K562 (cell line): Measurements from ENCODE around the gene SLC48A1. TPM values are rescaled to one million over a fixed set of nuclear protein-coding genes. Genes with fewer than 3 reads are reported as not detected.

Source experiments
- ATAC-seq: fragments of 200-7000 bp; cut with Tn5 transposase; 3 replicates; pipeline ENCODE4 v1.9.1; 2020; ENCODE audit warnings: moderate library complexity
- BruUV-seq: library from RNA; stranded (reverse); fragments of 400-500 nt; replicated peaks from 2 replicates; lab custom pipeline; 2021; lab: Mats Ljungman, UMichigan
- CTCF ChIA-PET: fragments of 300-600 bp; formaldehyde crosslinking; extraction: SDS; loops from one replicate; lab custom pipeline; 2021; ENCODE audit warnings: low intra/inter-chr PET ratio; lab: Yijun Ruan, JAX
- POLR2A ChIA-PET: fragments of 300-600, 350-650 bp; sonication (Branson Sonifier 250); formaldehyde crosslinking; extraction: SDS; loops from one replicate; lab custom pipeline; 2021; ENCODE audit warnings: antibody characterized with exemption, inconsistent platforms; lab: Yijun Ruan, JAX
- DNase-seq, 4 experiments: peaks; one replicate each; pipeline versions ENCODE4 v3.0.0 to v3.0.0-alpha.2; 2011 to 2018; ENCODE audit warnings: low spot score in 3 of 4, mixed read lengths in 3 of 4; ENCODE audit errors: extremely low read depth in 1 of 4
- FAIRE-seq: peaks from 2 replicates; lab custom pipeline; 2011; peaks lifted over from hg19 to GRCh38; lab: Jason Lieb, UNC
- H2AFZ ChIP-seq: 2 replicates; pipeline ENCODE4 v1.6.0; 2011; ENCODE audit warnings: low read depth, low read length, control low read depth, inconsistent platforms
- H3K27ac ChIP-seq: fragments of 200-600 bp; 3 replicates; pipeline ENCODE4 v1.8.0; 2011; ENCODE audit warnings: low read depth, mild to moderate bottlenecking, control low read depth, inconsistent platforms, low read length, moderate library complexity, mixed read lengths; ENCODE audit errors: extremely low read depth
- H3K27me3 ChIP-seq, 2 experiments: fragments of 300-600 bp in 1 of 2; 2 replicates in 1 of 2; 3 replicates in 1 of 2; pipeline versions ENCODE4 v1.6.0 to v1.8.0; 2011; ENCODE audit warnings: inconsistent platforms in 2 of 2, low read length in 2 of 2, mild to moderate bottlenecking in 1 of 2, mixed read lengths in 1 of 2, moderate library complexity in 1 of 2; ENCODE audit not compliant: control insufficient read depth in 2 of 2, insufficient read depth in 2 of 2
- H3K36me3 ChIP-seq: fragments of 300-600 bp; 3 replicates; pipeline ENCODE4 v1.8.0; 2011; ENCODE audit warnings: mild to moderate bottlenecking, low read length, inconsistent platforms; ENCODE audit not compliant: control insufficient read depth, insufficient read depth
- H3K4me1 ChIP-seq, 2 experiments: fragments of 200-600 bp in 1 of 2; replicated peaks in 1 of 2; 2 replicates in 1 of 2; 3 replicates in 1 of 2; pipeline versions ENCODE4 v1.5.1 to v1.8.0; 2011; ENCODE audit warnings: inconsistent platforms in 2 of 2, low read length in 2 of 2, mild to moderate bottlenecking in 1 of 2, mixed read lengths in 1 of 2, moderate library complexity in 1 of 2; ENCODE audit not compliant: control insufficient read depth in 2 of 2, insufficient read depth in 2 of 2
- H3K4me2 ChIP-seq: 2 replicates; pipeline ENCODE4 v1.6.1; 2011; ENCODE audit warnings: low read length, control low read depth, inconsistent platforms, mixed read lengths; ENCODE audit not compliant: insufficient read depth
- H3K4me3 ChIP-seq: fragments of 200-600 bp; sonication (generic), shearing (Covaris generic); 2 replicates; pipeline ENCODE4 v1.5.1; 2016; ENCODE audit warnings: control low read depth, inconsistent platforms
- H3K79me2 ChIP-seq: fragments of 200-600 bp; 3 replicates; pipeline ENCODE4 v1.8.0; 2011; ENCODE audit warnings: low read length, inconsistent platforms; ENCODE audit not compliant: control insufficient read depth, insufficient read depth
- H3K9ac ChIP-seq, 2 experiments: 2 replicates each; pipeline versions ENCODE4 v1.6.0 to v1.6.1; 2011; ENCODE audit warnings: low read depth in 2 of 2, low read length in 2 of 2, control low read depth in 1 of 2, inconsistent platforms in 1 of 2, mild to moderate bottlenecking in 1 of 2, mixed read lengths in 1 of 2; ENCODE audit not compliant: insufficient read depth in 1 of 2
- H3K9me1 ChIP-seq: one replicate; pipeline ENCODE4 v1.6.0; 2011; ENCODE audit warnings: inconsistent platforms, mild to moderate bottlenecking, low read length, moderate library complexity; ENCODE audit not compliant: control insufficient read depth, insufficient read depth
- H3K9me3 ChIP-seq: replicated peaks from 2 replicates; pipeline ENCODE4 v1.5.1; 2011; ENCODE audit warnings: low read depth, low read length, inconsistent platforms; ENCODE audit not compliant: control insufficient read depth, insufficient read depth
- H4K20me1 ChIP-seq: replicated peaks from 2 replicates; pipeline ENCODE4 v1.6.1; 2011; ENCODE audit warnings: low read length, inconsistent platforms, mixed read lengths; ENCODE audit not compliant: control insufficient read depth, insufficient read depth
- BRD4 ChIP-seq: fragments of 200-600 bp; sonication (generic); IDR thresholded peaks from 2 replicates; pipeline ENCODE4 v1.6.1; 2017; ENCODE audit warnings: inconsistent platforms
- CC2D1A ChIP-seq: fragments of 450-650 bp; IDR thresholded peaks from 2 replicates; pipeline ENCODE4 v1.6.1; 2017; ENCODE audit warnings: mild to moderate bottlenecking
- DDX20 ChIP-seq: fragments of 450-650 bp; IDR thresholded peaks from 2 replicates; pipeline ENCODE4 v1.6.1; 2016; ENCODE audit warnings: missing genetic modification characterization, low read depth, mild to moderate bottlenecking, missing compliant biosample characterization, moderate library complexity
- ERF ChIP-seq: fragments of 450-650 bp; formaldehyde crosslinking; IDR thresholded peaks from 2 replicates; pipeline ENCODE4 v1.4.0; 2020; ENCODE audit warnings: mild to moderate bottlenecking, mixed read lengths
- ESRRA ChIP-seq: fragments of 450-650 bp; IDR thresholded peaks from 2 replicates; pipeline ENCODE4 v1.6.1; 2014; ENCODE audit warnings: low read depth, mild to moderate bottlenecking, moderate library complexity, borderline replicate concordance
- POLR2AphosphoS5 ChIP-seq: IDR thresholded peaks from 2 replicates; pipeline ENCODE4 v1.6.1; 2011; ENCODE audit warnings: mild to moderate bottlenecking, low read depth, low read length, moderate library complexity; ENCODE audit not compliant: control insufficient read depth, insufficient read depth
- RHOXF2B ChIP-seq: fragments of 250-450 bp; sonication (Bioruptor Pico); conservative IDR thresholded peaks from 2 replicates; pipeline ENCODE4 v1.5.1; 2021
- SIN3A ChIP-seq, 2 experiments: fragments of 150-350 bp in 1 of 2; IDR thresholded peaks; 2 replicates each; pipeline ENCODE4 v1.6.1; 2011 to 2016; ENCODE audit warnings: borderline replicate concordance in 2 of 2, low read depth in 2 of 2, low read length in 2 of 2, mild to moderate bottlenecking in 2 of 2, moderate library complexity in 2 of 2; ENCODE audit not compliant: control insufficient read depth in 1 of 2
- TBL1XR1 ChIP-seq, 2 experiments: IDR thresholded peaks; 2 replicates each; pipeline ENCODE4 v1.6.1; 2012; ENCODE audit warnings: improper control_type of control experiment in 2 of 2, low read length in 2 of 2, mild to moderate bottlenecking in 1 of 2
- ZBTB7A ChIP-seq: IDR thresholded peaks from 2 replicates; pipeline ENCODE4 v1.6.1; 2011; ENCODE audit warnings: low read depth, mild to moderate bottlenecking, low read length, moderate library complexity, borderline replicate concordance; ENCODE audit not compliant: control insufficient read depth
- ZFX ChIP-seq: sonication (generic); formaldehyde crosslinking; IDR thresholded peaks from 2 replicates; pipeline ENCODE4 v1.8.0; 2022; ENCODE audit warnings: mild to moderate bottlenecking, missing genetic modification reagents, moderate library complexity
- ZNF311 ChIP-seq: fragments of 250-450 bp; sonication (Bioruptor Pico); IDR thresholded peaks from 2 replicates; pipeline ENCODE4 v1.4.0; 2020; ENCODE audit warnings: mild to moderate bottlenecking, moderate library complexity
- ZNF436 ChIP-seq: fragments of 250-450, 450-650 bp; sonication (Bioruptor Pico); formaldehyde crosslinking; IDR thresholded peaks from 2 replicates; pipeline ENCODE4 v1.7.0; 2020; ENCODE audit warnings: mild to moderate bottlenecking
- ZNF57 ChIP-seq: fragments of 450-650 bp; formaldehyde crosslinking; IDR thresholded peaks from 2 replicates; pipeline ENCODE4 v1.4.0; 2020; ENCODE audit warnings: mild to moderate bottlenecking, moderate library complexity
- WGBS: fragments of 100-300 bp; shearing (Covaris generic); methylation state at CpG from one replicate; pipeline ENCODE4 v1.1.6; 2016; ENCODE audit warnings: low coverage, mixed read lengths; ENCODE audit not compliant: insufficient coverage; ENCODE audit errors: missing lambda C conversion rate; 5-methylcytosine and 5-hydroxymethylcytosine counted together
- in situ Hi-C: fragments of 300-500 bp; cut with MboI; formaldehyde crosslinking; loops from 4 replicates; pipeline ENCODE4 v1.15.0; 2018; ENCODE audit warnings: inconsistent platforms, mixed read lengths
- intact Hi-C: fragments of 100-400 bp; cut with micrococcal nuclease; formaldehyde crosslinking; loops from 2 replicates; pipeline ENCODE4 v1.14.2; 2022
- polyA plus RNA-seq, 8 experiments: library from polyadenylated mRNA; depleted of rRNA in 4 of 8; stranded (reverse) in 5 of 8; unstranded in 3 of 8; fragments of >200 nt; fragmentation: Nextera tagmentation in 2 of 8; fragmentation: Illumina TruSeq in 1 of 8; extraction: Ambion mirVana in 2 of 8; extraction: Trizol in 1 of 8; gene quantifications; 2 replicates each; pipeline versions ENCODE4 v1.2.1 to v1.2.3, GENCODE V29; 2011 to 2014; ENCODE audit warnings: inconsistent platforms in 1 of 8, missing spikeins in 1 of 8
- total RNA-seq, 7 experiments: library from RNA; depleted of rRNA in 6 of 7; stranded (reverse); fragments of >200 nt in 6 of 7; fragmentation: Illumina TruSeq in 2 of 7; extraction: Trizol in 2 of 7; gene quantifications; 2 replicates each; pipeline versions ENCODE4 v1.2.1 to v1.2.3, GENCODE V29; 2011 to 2021; ENCODE audit warnings: low replicate concordance in 1 of 7
- TF ChIP-seq, protein P1 (sequence below): fragments of 200-800 bp; sonication (Bioruptor generic); IDR thresholded peaks from 2 replicates; pipeline ENCODE4 v1.6.1; 2017; ENCODE audit warnings: missing genetic modification characterization, missing compliant biosample characterization
- TF ChIP-seq, protein P2 (sequence below): fragments of 450-650 bp; conservative IDR thresholded peaks from 2 replicates; pipeline ENCODE4 v1.6.1; 2016; ENCODE audit warnings: missing genetic modification characterization, low read depth, mild to moderate bottlenecking, control low read depth, missing compliant biosample characterization
- TF ChIP-seq, protein P3 (sequence below): fragments of 450-650 bp; formaldehyde crosslinking; IDR thresholded peaks from 2 replicates; pipeline ENCODE4 v1.4.0; 2022; ENCODE audit warnings: missing genetic modification characterization

SLC48A1 gene
- total and polyA plus RNA-seq, 9 of the 15 experiments (the other 6 are each of a cell fraction or from before 2014, with no cell fraction given): 10.7 to 37.5 (median 18.7) TPM

DNA sequence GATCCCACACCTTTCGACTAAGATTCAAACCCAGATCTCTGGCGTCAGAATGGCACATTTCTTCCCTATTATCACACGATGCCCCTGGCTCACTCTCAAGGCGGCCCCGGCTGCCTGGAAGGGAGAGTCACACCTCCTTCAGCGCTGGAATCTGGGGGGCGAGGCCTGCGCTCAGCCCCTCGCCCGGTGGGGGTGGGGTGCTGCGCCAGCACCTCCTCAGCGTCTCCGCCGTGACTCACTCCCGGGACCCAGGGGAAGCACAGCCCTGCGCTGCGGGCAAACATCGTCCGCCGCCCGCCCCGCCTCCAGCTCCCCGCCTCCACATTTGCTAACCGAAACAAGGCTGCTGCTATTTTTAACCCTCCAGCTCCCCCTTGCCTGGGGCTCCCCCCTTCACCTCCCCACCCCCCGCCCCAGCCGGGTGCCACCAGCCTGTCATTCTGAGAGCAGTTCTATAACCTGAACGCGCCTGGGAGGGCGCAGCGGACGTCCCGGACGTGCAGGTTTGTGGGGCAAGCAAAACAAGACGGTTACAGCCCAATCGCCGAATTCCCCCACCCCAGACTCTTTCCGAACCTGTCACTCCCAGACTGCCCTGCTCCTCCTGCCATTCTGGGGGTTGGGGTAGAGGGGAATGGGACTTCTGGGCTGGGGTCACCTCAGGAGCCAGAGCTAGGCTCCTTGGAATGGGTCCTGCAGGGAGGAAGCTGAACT lies 39.9 kb downstream of the SLC48A1 start:
- Histone ChIP-seq H3K9me1 (peaks cover 6% of the 10 kb centered on the region), H3K4me1 (peaks cover 65 to 77% of the 10 kb centered on the region in 2 experiments), H3K79me2 (peaks cover 100% of the 10 kb centered on the region), H3K9ac (peak overlapping the region; percentile 67 to 93), H2AFZ (peak overlapping the region; percentile 75), H4K20me1 (peaks cover 8% of the 10 kb centered on the region; the same call in 1 of the 2 replicates), H3K27ac (peak overlapping the region; percentile 91), H3K9me3 (no peaks in the 10 kb centered on the region), H3K4me3 (peak overlapping the region; percentile 45), H3K36me3 (peaks cover 61% of the 10 kb centered on the region), H3K4me2 (peak overlapping the region; percentile 91), H3K27me3 (no peaks in the 10 kb centered on the region)
- DNase-seq (peak; percentile 86 to 92 (median 88)), ATAC-seq (peak; percentile 84), FAIRE-seq (peak; percentile 46)
- intact Hi-C loops: no loop called here
- WGBS: under 1% methylated on average over 33 of the region's 37 CpGs
- CTCF ChIA-PET: no interaction called here
- BruUV-seq: no TSS peak
- POLR2A ChIA-PET: interaction anchor here (0.5 to 3.5 kb wide), 16 partner anchors 8 to 642 kb away, joined by 3 to 14 read pairs (median 3); no protein-coding TSS in a partner anchor
- in situ Hi-C loops: no loop called here
- no peak for TF ChIP-seq RHOXF2B
- peak in 1 of 2 experiments; percentile 85; a peak in 2 of 4 replicates for TF ChIP-seq TBL1XR1 (IDR thresholded peaks at IDR 0.05; ENCODE audit: low read length in 2 of 2)
- peak; percentile 66; the same call in 1 of the 2 replicates for TF ChIP-seq ZNF311 (CRISPR knock-in tag)
- TF ChIP-seq ZNF57 (CRISPR knock-in tag): peak; percentile 17; the same call in 1 of the 2 replicates
- TF ChIP-seq, protein P1, sequence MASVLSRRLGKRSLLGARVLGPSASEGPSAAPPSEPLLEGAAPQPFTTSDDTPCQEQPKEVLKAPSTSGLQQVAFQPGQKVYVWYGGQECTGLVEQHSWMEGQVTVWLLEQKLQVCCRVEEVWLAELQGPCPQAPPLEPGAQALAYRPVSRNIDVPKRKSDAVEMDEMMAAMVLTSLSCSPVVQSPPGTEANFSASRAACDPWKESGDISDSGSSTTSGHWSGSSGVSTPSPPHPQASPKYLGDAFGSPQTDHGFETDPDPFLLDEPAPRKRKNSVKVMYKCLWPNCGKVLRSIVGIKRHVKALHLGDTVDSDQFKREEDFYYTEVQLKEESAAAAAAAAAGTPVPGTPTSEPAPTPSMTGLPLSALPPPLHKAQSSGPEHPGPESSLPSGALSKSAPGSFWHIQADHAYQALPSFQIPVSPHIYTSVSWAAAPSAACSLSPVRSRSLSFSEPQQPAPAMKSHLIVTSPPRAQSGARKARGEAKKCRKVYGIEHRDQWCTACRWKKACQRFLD (CRISPR knock-in tag): peak; percentile 75
- no peak for TF ChIP-seq ESRRA
- TF ChIP-seq SIN3A (IDR thresholded peaks at IDR 0.05; ENCODE audit: borderline replicate concordance in 2 of 2, control insufficient read depth in 1 of 2, low read depth in 2 of 2, low read length in 2 of 2): peak in 1 of 2 experiments; percentile 48; a peak in 1 of 4 replicates
- no peak for TF ChIP-seq CC2D1A
- TF ChIP-seq ZFX (CRISPR knock-in tag): peak; percentile 2; the same call in 1 of the 2 replicates
- TF ChIP-seq DDX20 (tag): no peak
- TF ChIP-seq ZBTB7A: peak; percentile 100
- TF ChIP-seq ERF (CRISPR knock-in tag): 0 out of 2 replicates have a peak, but pooled peaks have one; percentile 24
- TF ChIP-seq, protein P2, sequence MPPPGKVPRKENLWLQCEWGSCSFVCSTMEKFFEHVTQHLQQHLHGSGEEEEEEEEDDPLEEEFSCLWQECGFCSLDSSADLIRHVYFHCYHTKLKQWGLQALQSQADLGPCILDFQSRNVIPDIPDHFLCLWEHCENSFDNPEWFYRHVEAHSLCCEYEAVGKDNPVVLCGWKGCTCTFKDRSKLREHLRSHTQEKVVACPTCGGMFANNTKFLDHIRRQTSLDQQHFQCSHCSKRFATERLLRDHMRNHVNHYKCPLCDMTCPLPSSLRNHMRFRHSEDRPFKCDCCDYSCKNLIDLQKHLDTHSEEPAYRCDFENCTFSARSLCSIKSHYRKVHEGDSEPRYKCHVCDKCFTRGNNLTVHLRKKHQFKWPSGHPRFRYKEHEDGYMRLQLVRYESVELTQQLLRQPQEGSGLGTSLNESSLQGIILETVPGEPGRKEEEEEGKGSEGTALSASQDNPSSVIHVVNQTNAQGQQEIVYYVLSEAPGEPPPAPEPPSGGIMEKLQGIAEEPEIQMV (tag): no peak; the same call in 1 of the 2 replicates
- peak; percentile 59; the same call in 1 of the 2 replicates for TF ChIP-seq POLR2AphosphoS5
- TF ChIP-seq ZNF436 (CRISPR knock-in tag): no peak
- TF ChIP-seq, protein P3, sequence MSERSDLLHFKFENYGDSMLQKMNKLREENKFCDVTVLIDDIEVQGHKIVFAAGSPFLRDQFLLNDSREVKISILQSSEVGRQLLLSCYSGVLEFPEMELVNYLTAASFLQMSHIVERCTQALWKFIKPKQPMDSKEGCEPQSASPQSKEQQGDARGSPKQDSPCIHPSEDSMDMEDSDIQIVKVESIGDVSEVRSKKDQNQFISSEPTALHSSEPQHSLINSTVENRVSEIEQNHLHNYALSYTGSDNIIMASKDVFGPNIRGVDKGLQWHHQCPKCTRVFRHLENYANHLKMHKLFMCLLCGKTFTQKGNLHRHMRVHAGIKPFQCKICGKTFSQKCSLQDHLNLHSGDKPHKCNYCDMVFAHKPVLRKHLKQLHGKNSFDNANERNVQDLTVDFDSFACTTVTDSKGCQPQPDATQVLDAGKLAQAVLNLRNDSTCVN (CRISPR knock-in tag): no peak
- peak; percentile 78 for TF ChIP-seq BRD4
